Measurements from ENCODE around the gene FTL. TPM values are rescaled to one million over a fixed set of nuclear protein-coding genes. Genes with fewer than 3 reads are reported as not detected.
A peak's percentile ranks its signal among the peaks of the same experiment; 100 is the strongest.

Gene FTL
- total RNA-seq, 1 donor from 2014 or later, result 834 TPM

GRCh38 chr19:48928164-48929025 lies 36.7 kb upstream of the FTL start:
- no peak for TF ChIP-seq CTCF (IDR thresholded peaks at IDR 0.05; ENCODE audit: borderline replicate concordance)
- intact Hi-C loops (cut with micrococcal nuclease), result no loop called here
- no peaks in the 10 kb centered on the region for H3K9me3 ChIP-seq (replicated peaks)
- no peaks in the 10 kb centered on the region for H3K27me3 ChIP-seq (ENCODE audit: low read depth)
- no peak overlapping the region for H3K27ac ChIP-seq (replicated peaks)
- H3K4me1 ChIP-seq, result peaks cover 12% of the 10 kb centered on the region
- no peak overlapping the region for H3K4me3 ChIP-seq
- no peaks in the 10 kb centered on the region for H3K36me3 ChIP-seq
- DNase-seq, result no peak

DNA sequence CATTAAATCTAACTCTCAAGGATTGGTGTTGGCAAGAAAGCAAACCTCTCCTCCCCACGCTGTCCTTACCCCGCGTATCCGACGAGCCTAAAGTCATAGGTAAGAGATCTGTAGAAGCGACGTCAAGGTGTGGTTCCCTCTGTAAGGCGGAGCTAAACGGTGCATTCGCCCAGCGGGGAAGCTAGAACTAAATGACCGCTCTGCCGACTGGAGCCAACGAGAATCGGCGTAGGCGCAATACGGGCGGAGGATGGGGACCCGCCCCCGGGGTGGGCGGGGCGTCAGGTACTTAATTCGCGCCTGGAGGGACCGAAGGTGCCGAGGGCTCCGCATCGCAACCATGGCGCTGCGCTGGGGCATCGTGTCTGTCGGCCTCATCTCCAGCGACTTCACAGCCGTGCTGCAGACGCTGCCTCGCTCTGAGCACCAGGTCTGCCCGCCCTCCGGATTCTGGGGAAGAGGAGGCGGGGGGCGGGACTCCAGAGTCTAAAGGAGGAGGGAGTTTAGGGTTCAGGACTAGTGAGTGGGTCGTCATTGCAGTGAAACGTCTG lies 31.7 kb upstream of the FTL start, which contains the start of gene DHDH:
Gene DHDH, plus strand, starts transcription at position 318 of the 551 bp plus-strand sequence. Its CDS starts 23 bp downstream, at position 341.
- H3K4me1 ChIP-seq, result peaks cover 16% of the 10 kb centered on the region
- DNase-seq, result peak; percentile 67
- no peaks in the 10 kb centered on the region for H3K9me3 ChIP-seq (replicated peaks)
- TF ChIP-seq CTCF (IDR thresholded peaks at IDR 0.05; ENCODE audit: borderline replicate concordance), result no peak
- intact Hi-C loops (cut with micrococcal nuclease), result no loop called here
- no peaks in the 10 kb centered on the region for H3K27me3 ChIP-seq (ENCODE audit: low read depth)
- no peak within 1 kb of the TSS for H3K27ac ChIP-seq (replicated peaks)
- no peaks in the 10 kb centered on the region for H3K36me3 ChIP-seq
- peak within 1 kb of the TSS; percentile 65 for H3K4me3 ChIP-seq

DNA sequence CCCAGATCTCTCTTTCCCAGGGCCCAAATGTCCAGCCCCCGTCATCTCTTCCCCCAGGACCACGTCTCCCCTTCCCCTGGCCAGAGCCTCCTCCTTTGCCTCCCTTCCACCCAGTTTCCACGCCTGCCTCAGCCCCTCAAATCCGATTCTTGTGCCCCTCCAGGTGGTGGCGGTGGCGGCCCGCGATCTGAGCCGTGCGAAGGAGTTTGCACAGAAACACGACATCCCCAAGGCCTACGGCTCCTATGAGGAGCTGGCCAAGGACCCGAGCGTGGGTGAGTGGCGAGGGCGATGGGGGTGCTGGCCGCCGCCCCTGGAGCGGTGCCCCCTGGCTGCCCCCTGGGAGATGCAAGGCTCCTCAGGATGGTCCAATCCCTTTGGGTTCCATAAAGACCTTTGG lies 30.3 kb upstream of the FTL start:
- Histone ChIP-seq H3K36me3 (no peaks in the 10 kb centered on the region), H3K27me3 (ENCODE audit: low read depth) (no peaks in the 10 kb centered on the region), H3K4me3 (no peak overlapping the region), H3K9me3 (replicated peaks) (no peaks in the 10 kb centered on the region), H3K27ac (replicated peaks) (no peak overlapping the region), H3K4me1 (peaks cover 16% of the 10 kb centered on the region)
- no peak for DNase-seq
- TF ChIP-seq CTCF (IDR thresholded peaks at IDR 0.05; ENCODE audit: borderline replicate concordance), result no peak
- intact Hi-C loops (cut with micrococcal nuclease), result no loop called here

DNA sequence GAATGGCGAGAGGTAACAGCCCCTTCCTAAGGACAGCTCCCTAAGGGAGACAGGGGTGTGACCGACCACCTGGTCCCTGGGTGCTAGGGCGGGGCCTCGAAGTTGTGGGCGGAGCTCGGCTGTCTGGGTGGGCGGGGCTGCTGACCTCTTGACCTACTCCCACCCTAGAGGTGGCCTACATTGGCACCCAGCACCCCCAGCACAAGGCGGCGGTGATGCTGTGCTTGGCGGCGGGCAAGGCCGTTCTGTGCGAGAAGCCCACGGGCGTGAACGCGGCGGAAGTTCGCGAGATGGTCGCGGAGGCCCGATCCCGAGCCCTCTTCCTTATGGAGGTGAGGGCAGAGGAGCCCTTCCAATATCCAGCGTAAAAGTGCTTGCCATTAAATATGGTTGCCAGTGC lies 29.2 kb upstream of the FTL start:
- no peak for TF ChIP-seq CTCF (IDR thresholded peaks at IDR 0.05; ENCODE audit: borderline replicate concordance)
- Histone ChIP-seq H3K4me1 (peaks cover 16% of the 10 kb centered on the region), H3K4me3 (no peak overlapping the region), H3K27me3 (ENCODE audit: low read depth) (no peaks in the 10 kb centered on the region), H3K9me3 (replicated peaks) (peaks cover 4% of the 10 kb centered on the region), H3K27ac (replicated peaks) (no peak overlapping the region), H3K36me3 (no peaks in the 10 kb centered on the region)
- intact Hi-C loops (cut with micrococcal nuclease), result no loop called here
- no peak for DNase-seq

DNA sequence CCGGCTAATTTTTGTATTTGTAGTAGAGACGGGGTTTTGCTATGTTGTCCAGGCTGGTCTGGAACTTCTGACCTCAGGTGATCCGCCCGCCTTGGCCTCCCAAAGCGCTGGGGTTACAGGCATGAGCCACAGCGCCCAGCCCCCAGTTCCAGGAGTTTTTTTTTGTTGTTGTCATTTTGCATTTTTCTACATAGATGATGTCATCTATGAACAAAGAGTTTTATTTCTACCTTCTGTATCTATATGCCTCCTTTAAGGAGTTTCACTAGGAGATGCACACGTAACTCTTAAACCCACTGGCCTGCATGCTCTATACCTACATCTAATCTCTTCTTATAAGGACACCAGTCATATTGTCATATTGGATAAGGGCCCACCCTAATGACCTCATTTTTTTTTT lies 26.9 kb upstream of the FTL start:
- no peak for TF ChIP-seq CTCF (IDR thresholded peaks at IDR 0.05; ENCODE audit: borderline replicate concordance)
- no peaks in the 10 kb centered on the region for H3K27me3 ChIP-seq (ENCODE audit: low read depth)
- no peak overlapping the region for H3K4me3 ChIP-seq
- H3K4me1 ChIP-seq, result peaks cover 11% of the 10 kb centered on the region
- no peak overlapping the region for H3K27ac ChIP-seq (replicated peaks)
- intact Hi-C loops (cut with micrococcal nuclease), result no loop called here
- H3K36me3 ChIP-seq, result no peaks in the 10 kb centered on the region
- peaks cover 8% of the 10 kb centered on the region for H3K9me3 ChIP-seq (replicated peaks)
- DNase-seq, result no peak

Data from left ventricle myocardium inferior (tissue), 1 donor.